OCI-LY7 (cell line): Measurements from ENCODE around the gene WDR64. TPM values are rescaled to one million over a fixed set of nuclear protein-coding genes. Genes with fewer than 3 reads are reported as not detected.

Source experiments
- BruUV-seq: library from RNA; stranded (reverse); fragments of 400-500 nt; replicated peaks from 2 replicates; lab custom pipeline; 2021; lab: Mats Ljungman, UMichigan
- CTCF ChIA-PET: fragments of 300-600 bp; sonication (Branson Sonifier 250); formaldehyde crosslinking; loops from one replicate; lab custom pipeline; 2022; ENCODE audit warnings: antibody characterized with exemption; ENCODE audit not compliant: unreplicated experiment; lab: Charles Lee
- POLR2A ChIA-PET: fragments of 300-600 bp; sonication (Branson Sonifier 250); formaldehyde crosslinking; loops from one replicate; lab custom pipeline; 2022; ENCODE audit warnings: antibody characterized with exemption; lab: Charles Lee
- DNase-seq: peaks from one replicate; pipeline ENCODE4 v3.0.0-alpha.2; 2015; ENCODE audit warnings: low spot score
- H2AFZ ChIP-seq: fragments of 200-600 bp; sonication (generic), shearing (Covaris generic); 2 replicates; pipeline ENCODE4 v1.6.1; 2014; ENCODE audit warnings: mild to moderate bottlenecking, antibody characterized with exemption, low read length, moderate library complexity
- H3K27ac ChIP-seq: fragments of 200-600 bp; sonication (generic); 2 replicates; pipeline ENCODE4 v1.5.1; 2014; ENCODE audit warnings: mixed run types, low read depth, mild to moderate bottlenecking, moderate library complexity, low read length, inconsistent platforms; ENCODE audit not compliant: poor library complexity, severe bottlenecking
- H3K36me3 ChIP-seq: fragments of 200-600 bp; sonication (generic); 2 replicates; pipeline ENCODE4 v1.6.1; 2014; ENCODE audit warnings: mild to moderate bottlenecking, antibody characterized with exemption, low read length, moderate library complexity, mixed read lengths; ENCODE audit not compliant: insufficient read depth
- H3K4me1 ChIP-seq: fragments of 200-600 bp; sonication (generic); 2 replicates; pipeline ENCODE4 v1.5.1; 2014; ENCODE audit warnings: mild to moderate bottlenecking, low read length; ENCODE audit not compliant: insufficient read depth, poor library complexity, severe bottlenecking
- H3K4me2 ChIP-seq: fragments of 200-600 bp; sonication (generic); 2 replicates; pipeline ENCODE4 v1.6.1; 2014; ENCODE audit warnings: mild to moderate bottlenecking, low read length
- H3K4me3 ChIP-seq: fragments of 200-600 bp; sonication (generic); 2 replicates; pipeline ENCODE4 v1.5.1; 2014; ENCODE audit warnings: mild to moderate bottlenecking, low read depth, low read length; ENCODE audit not compliant: poor library complexity, severe bottlenecking
- H3K79me2 ChIP-seq: fragments of 200-600 bp; sonication (generic); 2 replicates; pipeline ENCODE4 v1.6.1; 2016; ENCODE audit warnings: low read depth, mild to moderate bottlenecking, low read length, moderate library complexity, mixed read lengths; ENCODE audit not compliant: insufficient read depth
- H3K9me2 ChIP-seq: fragments of 200-600 bp; sonication (generic); 2 replicates; pipeline ENCODE4 v1.6.1; 2016; ENCODE audit warnings: mild to moderate bottlenecking, low read length, mixed read lengths; ENCODE audit not compliant: insufficient read depth
- H3K9me3 ChIP-seq: fragments of 200-600 bp; sonication (generic); 2 replicates; pipeline ENCODE4 v1.6.1; 2014; ENCODE audit warnings: mild to moderate bottlenecking, mixed run types, low read length, mixed read lengths
- H4K20me1 ChIP-seq: fragments of 200-600 bp; sonication (generic); 2 replicates; pipeline ENCODE4 v1.6.1; 2014; ENCODE audit warnings: mild to moderate bottlenecking, antibody characterized with exemption, low read length, moderate library complexity, mixed read lengths; ENCODE audit not compliant: insufficient read depth
- CTCF ChIP-seq: fragments of 200-600 bp; sonication (generic); conservative IDR thresholded peaks from 2 replicates; pipeline ENCODE4 v1.5.1; 2014; ENCODE audit warnings: mild to moderate bottlenecking, antibody characterized with exemption, low read length, moderate library complexity, mixed read lengths
- EZH2phosphoT487 ChIP-seq: fragments of 200-600 bp; sonication (generic); IDR thresholded peaks from 2 replicates; pipeline ENCODE4 v1.6.1; 2018; ENCODE audit warnings: low read depth, borderline replicate concordance, mild to moderate bottlenecking, mixed run types, antibody characterized with exemption, low read length, moderate library complexity, mixed read lengths
- intact Hi-C: fragments of 100-400 bp; cut with micrococcal nuclease; formaldehyde crosslinking; loops from one replicate; pipeline ENCODE4 v1.10.0; 2022; ENCODE audit not compliant: unreplicated experiment
- total RNA-seq, 2 experiments: library from RNA; depleted of rRNA in 1 of 2; stranded (reverse); fragments of >200 nt in 1 of 2; shearing (Covaris generic) in 1 of 2; gene quantifications; 2 replicates each; pipeline ENCODE4 v1.2.3, GENCODE V29; 2014 to 2022

Gene WDR64
- total RNA-seq, 2 experiments from 2014 or later, result not detected

- peak within 1 kb of the TSS; percentile 85 for H2AFZ ChIP-seq
- H3K9me3 ChIP-seq, result no peaks in the 10 kb centered on the region
- TF ChIP-seq CTCF, result no peak
- TF ChIP-seq EZH2phosphoT487, result no peak
- H3K9me2 ChIP-seq, result no peaks in the 10 kb centered on the region
- H3K4me3 ChIP-seq, result peak within 1 kb of the TSS; percentile 98
- CTCF ChIA-PET, result no interaction called here
- H4K20me1 ChIP-seq, result no peaks in the 10 kb centered on the region
- peak; percentile 89 for DNase-seq
- BruUV-seq, result no TSS peak
- peaks cover 35% of the 10 kb centered on the region for H3K4me1 ChIP-seq
- intact Hi-C loops, result loop anchor here (2.0 kb wide), 1 partner anchor 208 kb away; the partner anchor contains the start of gene EXO1
- H3K27ac ChIP-seq, result peak within 1 kb of the TSS; percentile 21
- H3K4me2 ChIP-seq, result peak within 1 kb of the TSS; percentile 93
- peaks cover 16% of the 10 kb centered on the region; the same call in 1 of the 2 replicates for H3K79me2 ChIP-seq
- POLR2A ChIA-PET, result interaction anchor here (0.5 to 1.9 kb wide), 12 partner anchors 11 to 207 kb away, joined by 3 to 6 read pairs (median 4); partner anchors contain the start of gene KMO
- H3K36me3 ChIP-seq, result peaks cover 4% of the 10 kb centered on the region
Observed at GRCh38 chr1:241640149-241640866, 11.8 kb upstream of the WDR64 start, which contains the start of the genes CHML and OPN3. Gene CHML (minus strand): TSS chr1:241640369. CDS start chr1:241635766, 4,603 bp downstream. Gene OPN3 (minus strand): TSS chr1:241640369. CDS start chr1:241640254, 115 bp downstream.

DNA sequence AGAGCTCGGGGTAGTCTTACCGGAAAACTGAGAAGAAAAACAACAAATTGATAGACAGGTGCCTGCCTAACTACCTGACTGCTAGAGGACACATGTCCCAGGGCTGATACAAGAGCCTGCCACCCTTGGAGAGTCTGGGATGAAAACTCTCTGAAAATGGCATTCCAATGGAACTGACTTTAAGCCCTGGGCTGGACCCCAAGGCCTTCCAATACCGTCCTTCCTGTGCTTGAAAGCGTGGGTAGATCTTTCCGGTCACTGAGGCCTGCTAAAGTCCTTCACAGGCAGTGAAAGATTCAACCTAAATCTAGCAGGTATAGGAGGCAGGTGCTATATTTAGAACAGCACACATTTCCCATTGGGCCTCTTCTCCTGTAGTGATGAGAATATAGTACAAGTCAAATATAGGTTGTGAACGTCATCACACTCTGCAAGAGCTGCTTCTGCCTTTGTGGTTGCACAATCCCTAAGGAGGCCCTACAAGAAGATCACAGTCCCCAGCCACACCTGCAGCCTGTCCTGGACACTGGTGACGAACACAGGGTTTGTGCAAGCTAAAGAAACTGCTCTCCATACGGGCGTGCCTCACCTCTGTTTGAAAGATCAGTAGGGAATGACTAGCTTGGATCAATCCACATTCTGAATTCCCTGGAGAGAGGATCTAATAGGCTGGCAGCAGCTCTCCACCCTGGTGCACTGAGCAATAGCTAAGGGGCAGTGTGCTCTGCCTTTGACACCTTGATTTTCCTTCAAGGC, 11.0 kb upstream of the WDR64 start:
- no peak for TF ChIP-seq CTCF
- no peak for TF ChIP-seq EZH2phosphoT487
- Histone ChIP-seq H3K9me3 (no peaks in the 10 kb centered on the region), H3K36me3 (no peaks in the 10 kb centered on the region), H3K4me2 (peak overlapping the region; percentile 67), H3K9me2 (no peaks in the 10 kb centered on the region), H3K4me3 (peak overlapping the region; percentile 98), H4K20me1 (no peaks in the 10 kb centered on the region), H3K4me1 (peaks cover 28% of the 10 kb centered on the region), H3K79me2 (peaks cover 16% of the 10 kb centered on the region; the same call in 1 of the 2 replicates), H2AFZ (peak overlapping the region; percentile 81), H3K27ac (no peak overlapping the region)
- DNase-seq, result peak; percentile 10
- POLR2A ChIA-PET, result interaction anchor here (0.5 to 1.9 kb wide), 15 partner anchors 13 to 207 kb away, joined by 3 to 6 read pairs (median 3); partner anchors contain the start of genes EXO1, FH and KMO
- no TSS peak for BruUV-seq
- CTCF ChIA-PET, result no interaction called here
- intact Hi-C loops, result loop anchor here (2.0 kb wide), 1 partner anchor 208 kb away; the partner anchor contains the start of gene EXO1
